Activated CD4-positive, alpha-beta T cell treated with anti-CD3 and anti-CD28 coated beads, Interleukin-2, amount 50 U/mL, for 4 hours (primary cell): ENCODE measurements around the gene NRCAM.
"Not testable (repeated sequence)": the region's sequence is repeated elsewhere in the genome, so short reads cannot be mapped to it uniquely, and the experiment has no call there.

Experiments
- DNase-seq, 2 experiments: peaks; one replicate each; pipeline ENCODE4 v3.0.0-alpha.2; 2020

NRCAM gene

GRCh38 chr7:108393097-108393496 is 63.1 kb downstream of the NRCAM start:
- DNase-seq, result not testable (repeated sequence)

- DNase-seq, result not testable (repeated sequence)
Observed at GRCh38 chr7:108387686-108388085, 68.5 kb downstream of the NRCAM start.

GRCh38 chr7:108385834-108386422 is 70.3 kb downstream of the NRCAM start:
- no peak for DNase-seq

- DNase-seq, result no peak
Observed at GRCh38 chr7:108384716-108385483, 71.3 kb downstream of the NRCAM start.

DNA sequence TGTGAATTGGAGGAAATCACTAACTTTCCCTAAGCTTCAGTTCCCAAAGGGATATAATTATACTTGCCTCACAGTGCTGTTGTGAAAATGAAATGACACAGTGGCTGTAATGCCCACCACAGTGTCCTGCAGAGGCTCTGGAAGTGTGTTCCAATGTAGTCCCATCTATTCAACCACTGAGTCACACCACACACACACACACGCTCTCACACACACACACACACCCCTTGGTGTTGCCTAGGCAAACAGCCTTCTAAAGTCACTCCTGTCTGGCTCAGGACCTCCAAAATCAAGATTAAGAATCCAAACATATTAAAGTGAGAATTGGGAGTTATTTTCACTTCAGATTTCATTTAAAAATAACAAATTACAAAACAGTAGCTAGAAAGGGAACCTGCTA is 73.3 kb downstream of the NRCAM start:
- no peak for DNase-seq

DNA sequence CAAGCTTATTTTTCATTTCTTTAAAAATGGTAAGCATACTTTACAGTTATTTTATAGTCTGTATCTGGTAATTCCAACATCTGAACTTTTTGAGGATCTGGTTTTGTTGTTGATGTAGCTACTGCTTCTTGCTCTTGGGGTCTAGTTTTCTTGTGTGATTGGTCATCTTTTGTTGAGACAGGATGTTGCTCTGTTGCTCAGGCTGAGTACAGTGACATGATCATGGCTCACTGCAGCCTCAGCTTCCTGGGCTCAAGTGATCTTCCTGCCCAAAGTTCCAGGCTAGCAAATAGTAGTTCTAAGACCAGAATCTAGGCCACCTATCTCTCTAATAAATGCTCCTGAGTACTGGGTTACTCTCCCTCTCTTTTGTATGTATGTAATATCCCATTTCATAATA is 75.7 kb downstream of the NRCAM start:
- DNase-seq, result no peak

DNA sequence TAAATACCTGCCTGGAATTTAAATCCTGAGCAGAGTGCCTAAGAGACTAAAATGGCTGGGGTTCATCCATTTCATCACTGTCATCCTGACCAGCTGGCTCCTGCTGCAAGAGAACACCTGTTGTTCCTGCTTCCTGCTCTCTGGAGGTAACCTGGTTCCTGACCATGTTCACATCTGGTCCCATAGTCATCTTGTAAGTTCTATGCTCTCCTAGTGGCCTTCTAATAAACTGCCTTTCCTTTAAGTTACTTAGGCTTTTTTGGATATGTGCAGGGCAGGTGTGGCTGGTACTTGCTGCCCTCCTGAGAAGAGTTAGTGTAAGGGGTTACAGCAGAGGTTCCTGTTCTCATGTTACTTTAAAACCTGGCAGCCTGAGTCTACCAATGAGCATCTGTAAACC is 80.0 kb downstream of the NRCAM start:
- DNase-seq, result no peak

DNA sequence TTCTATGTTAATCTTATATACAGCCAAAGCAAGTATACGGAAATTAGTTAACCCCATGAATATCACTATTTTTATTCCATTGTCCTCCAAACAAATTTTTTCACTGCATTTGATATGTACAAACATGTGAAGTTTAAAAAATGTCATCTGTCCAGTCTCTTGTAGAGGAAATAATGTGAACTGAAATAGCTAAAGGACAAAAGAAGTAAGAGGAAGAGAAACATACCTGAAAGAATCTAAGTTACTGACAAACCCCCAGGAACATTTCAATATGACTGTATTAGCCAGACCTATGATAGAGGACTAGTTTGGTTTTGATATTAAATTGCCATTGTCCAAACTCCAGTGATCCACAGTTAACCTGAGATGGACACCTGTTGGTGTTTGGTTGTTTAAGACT is 80.6 kb downstream of the NRCAM start:
- no peak for DNase-seq

- DNase-seq, result no peak
Observed at GRCh38 chr7:108374899-108375298, 81.3 kb downstream of the NRCAM start.

DNA sequence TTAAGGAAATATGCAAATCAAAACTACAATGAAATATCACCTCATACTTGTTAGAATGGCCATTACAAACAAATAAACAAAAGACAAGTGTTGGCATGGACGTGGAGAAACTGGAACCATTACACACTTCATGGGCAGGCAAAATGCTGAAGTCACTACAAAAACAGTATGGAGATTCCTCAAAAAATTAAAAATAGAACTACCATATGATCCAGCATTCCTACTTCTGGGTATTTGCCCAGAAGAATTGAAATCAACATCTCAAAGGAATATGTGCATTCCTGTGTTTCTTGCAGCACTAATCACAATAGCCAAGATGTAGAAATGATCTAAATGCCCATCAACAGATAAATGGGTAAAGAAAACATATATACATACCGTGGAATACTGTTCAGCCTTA is 83.6 kb downstream of the NRCAM start:
- DNase-seq, result no peak

DNA sequence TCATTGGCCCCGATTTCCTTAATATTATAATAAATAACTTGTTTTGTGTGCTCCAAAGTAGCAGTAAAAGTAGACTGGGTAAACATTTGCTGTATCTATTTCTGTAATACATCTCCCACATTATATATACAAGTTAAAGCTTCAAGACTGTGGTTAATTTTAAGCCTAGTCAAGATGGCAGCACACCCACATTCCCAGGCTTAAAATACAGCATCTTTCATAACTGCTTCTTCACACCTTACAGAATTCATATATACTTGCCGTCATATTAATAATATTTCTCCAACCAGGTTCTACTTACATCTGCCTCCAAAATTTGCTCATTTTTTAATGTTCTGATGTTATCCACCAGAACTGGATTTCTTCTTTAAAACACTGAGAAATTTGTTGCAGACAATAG is 85.6 kb downstream of the NRCAM start:
- no peak for DNase-seq

DNA sequence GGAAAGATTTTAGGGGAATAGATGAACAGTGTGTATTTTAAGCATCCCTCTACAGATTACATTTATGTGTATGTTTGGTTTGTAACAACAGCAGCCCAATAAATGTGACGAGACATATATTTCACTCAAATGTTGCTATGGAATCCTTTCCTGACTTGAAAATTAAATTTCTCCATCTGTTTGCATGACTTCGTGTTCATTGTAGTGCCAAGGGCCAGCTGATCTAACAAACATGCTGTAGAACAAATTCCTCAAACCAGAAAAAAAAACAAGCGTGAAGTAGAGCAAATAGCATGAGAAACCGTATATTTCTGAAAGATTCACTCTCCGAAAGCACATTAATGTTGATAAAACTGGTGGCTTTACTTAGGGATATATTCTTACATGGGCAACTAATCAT is 87.8 kb downstream of the NRCAM start:
- no peak for DNase-seq

DNA sequence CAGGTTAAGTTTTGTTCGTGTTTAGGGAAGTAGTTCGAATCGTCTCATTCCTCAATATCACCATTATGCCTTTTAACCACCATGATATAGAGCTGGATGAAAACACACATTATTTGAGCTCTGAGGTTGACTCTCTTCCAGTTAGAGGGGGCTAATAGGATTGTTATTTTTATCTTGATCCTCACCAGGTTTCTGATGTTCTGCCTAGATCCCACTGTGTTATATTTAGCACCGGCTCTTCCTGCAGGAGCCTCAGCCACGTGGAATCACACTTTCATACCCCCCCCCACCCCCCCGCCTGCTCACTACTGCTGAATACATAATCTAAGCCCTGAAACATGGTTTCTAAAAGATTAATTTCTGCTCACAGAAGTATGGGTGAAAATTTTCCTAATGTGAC is 88.3 kb downstream of the NRCAM start:
- no peak for DNase-seq

DNA sequence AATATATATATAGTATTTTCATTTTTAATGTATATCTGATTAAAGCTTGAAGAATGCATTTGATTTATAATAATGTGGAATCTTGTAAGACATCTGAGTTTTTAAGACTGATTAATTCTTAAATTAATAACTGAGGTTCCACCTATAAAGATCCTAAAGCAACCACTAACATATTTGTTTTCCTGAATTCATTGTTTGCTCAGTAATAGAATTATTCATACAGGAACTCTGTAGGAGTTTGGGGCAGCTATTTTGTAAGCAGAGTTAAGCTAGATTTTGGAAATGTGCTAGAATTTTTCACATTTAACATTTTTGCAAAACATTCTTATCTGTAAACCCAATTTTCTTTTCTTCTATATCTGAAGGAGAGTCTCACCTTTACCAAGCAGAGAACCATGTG is 88.9 kb downstream of the NRCAM start:
- DNase-seq, result no peak

- DNase-seq, result no peak
Observed at GRCh38 chr7:108363659-108364058, 92.6 kb downstream of the NRCAM start.

DNA sequence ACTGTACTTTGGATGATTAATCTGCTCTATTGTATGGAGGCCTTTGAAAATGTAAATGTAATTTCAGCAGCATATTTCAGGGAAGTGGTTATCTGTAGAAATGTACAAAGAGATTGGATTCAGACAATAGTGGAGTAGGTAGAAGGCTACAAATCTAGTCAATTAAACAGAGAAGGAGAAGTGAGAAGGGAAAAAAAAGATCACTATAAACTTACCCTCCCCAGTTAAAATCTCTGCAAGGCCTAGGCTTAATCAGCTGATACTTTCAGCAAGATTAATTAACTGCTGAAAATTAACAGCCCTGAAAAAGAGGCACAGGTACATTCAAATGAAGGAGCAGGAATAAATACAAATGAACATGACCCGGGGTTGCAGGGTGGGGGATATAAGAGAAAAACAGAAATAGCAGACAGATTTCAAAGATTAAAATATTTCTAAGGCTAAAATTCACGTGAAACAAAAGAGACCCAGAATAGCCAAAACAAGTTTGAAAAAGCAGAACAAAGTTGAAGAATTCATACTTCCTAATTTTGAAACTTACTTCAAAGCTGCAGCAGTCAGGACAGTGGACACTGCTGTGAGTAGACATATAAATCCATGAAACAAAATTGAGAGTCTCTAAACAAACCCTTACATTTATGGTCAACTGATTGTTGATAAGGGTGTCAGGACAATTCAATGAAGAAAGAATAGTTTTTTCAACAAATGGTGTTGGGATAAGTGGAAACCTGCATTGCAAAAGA is 96.0 kb downstream of the NRCAM start:
- no peak for DNase-seq

- DNase-seq, result no peak
Observed at GRCh38 chr7:108358553-108358952, 97.7 kb downstream of the NRCAM start.

DNA sequence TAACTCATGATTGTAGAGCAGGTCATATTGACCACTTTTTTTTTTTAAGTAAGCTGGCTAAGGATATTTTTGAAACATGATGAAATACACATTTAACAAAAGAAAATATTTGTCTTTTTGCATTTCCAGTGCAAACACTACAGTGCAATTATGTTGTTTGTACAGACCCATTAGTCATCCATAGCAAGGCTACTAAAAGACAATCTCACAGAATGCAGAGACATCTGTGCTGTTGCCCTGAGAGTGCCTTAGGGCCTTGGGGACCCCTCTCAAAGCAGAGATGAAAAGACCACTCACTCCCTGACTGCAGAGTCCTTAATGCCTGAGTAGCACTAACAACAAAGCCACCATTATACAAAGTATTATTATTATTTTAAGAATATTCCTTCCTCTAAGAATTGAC is 104.5 kb downstream of the NRCAM start:
- DNase-seq, result no peak

DNA sequence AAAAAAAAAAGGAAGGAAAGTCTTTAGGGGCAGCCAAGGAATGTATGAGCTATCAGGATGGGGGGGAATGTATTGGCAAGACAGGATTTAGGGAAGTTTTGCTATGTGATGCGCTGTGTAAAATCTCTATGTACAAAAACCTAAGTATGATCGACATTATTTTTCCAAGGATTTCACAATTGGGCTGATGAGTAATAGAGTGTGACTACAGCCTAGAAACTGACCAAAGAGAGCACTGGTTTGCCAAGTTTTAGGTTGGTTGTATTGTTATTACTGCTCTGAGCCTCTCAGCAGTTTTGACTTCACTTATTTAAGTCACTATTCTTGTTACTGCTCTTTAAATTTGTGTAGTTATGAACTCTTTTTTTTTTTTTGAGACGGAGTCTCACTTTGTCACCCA is 107.3 kb downstream of the NRCAM start:
- no peak for DNase-seq

DNA sequence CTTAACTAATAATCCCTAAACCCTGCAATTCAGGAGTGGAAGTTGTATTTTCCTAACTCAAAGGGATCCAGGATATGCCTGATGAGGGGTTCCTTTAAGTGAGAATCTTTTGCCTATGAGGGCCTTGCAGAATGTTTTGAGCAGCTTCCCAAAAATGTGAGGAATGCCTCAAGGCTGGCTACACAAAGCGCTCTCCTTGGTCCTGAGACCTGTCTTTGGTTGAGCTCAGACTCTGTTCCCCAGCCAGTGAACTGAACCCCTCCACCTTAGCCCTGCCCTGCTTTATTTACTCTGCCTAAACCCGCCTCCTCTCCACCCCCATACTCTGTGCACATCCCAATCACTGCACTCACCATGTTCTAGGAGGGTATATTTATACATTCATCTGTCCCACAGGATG is 108.6 kb downstream of the NRCAM start:
- no peak for DNase-seq

DNA sequence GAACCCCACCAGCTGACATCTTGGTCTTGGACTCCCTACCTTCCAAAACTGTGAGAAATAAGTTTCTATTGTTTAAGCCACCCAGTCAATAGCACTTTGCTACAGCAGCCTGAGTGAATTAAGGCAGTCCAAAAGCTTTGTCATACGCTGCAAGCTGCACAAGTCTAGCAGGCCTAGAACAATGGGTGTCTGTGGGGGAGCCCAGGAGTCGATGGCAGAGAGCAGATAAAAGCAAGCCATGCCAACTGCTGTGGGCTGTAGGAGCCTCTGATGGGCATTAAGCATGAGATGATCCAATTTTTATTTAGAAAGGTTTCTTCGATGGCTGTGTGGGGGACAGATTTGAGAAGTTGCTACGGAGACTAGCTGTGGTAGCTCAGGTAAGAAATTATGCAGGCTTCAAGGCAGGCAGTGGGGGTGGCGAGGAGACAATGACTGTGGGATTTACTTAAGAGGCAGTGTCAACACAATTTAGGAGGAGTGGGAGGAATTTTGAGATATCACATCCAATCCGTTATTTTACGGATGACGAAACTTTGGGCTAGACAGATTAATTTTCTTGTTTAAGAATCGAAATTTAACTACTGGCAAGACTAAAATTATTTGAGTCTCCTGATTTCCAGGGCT is 110.4 kb downstream of the NRCAM start:
- DNase-seq, result no peak

DNA sequence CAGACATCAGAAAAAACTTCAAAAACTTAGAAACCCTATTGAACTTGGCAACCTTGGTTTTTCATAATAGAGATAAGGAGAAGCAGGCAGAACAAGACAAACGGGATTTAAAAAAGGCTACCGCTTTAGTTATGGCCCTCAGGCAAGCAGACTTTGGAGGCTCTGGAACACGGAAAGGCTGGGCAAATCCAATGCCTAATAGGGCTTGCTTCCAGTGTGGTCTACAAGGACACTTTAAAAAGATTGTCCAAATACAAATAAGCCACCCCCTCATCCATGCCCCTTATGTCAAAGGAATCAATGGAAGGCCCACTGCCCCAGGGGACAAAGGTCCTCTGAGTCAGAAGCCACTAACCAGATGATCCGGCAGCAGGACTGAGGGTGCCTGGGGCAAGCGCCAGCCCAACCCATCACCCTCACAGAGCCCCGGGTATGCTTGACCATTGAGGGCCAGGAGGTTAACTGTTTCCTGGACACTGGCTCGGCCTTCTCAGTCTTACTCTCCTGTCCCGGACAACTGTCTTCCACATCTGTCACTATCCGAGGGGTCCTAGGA is 115.3 kb downstream of the NRCAM start:
- DNase-seq, result no peak

GRCh38 chr7:108340406-108340805 is 115.8 kb downstream of the NRCAM start:
- not testable (repeated sequence) for DNase-seq
